Vagina (tissue), 2 donors: ENCODE measurements around the gene AARS2.
"Not testable (repeated sequence)": the region's sequence is repeated elsewhere in the genome, so short reads cannot be mapped to it uniquely, and the experiment has no call there.

ENCODE experiments used
- CTCF ChIP-seq, 3 experiments: fragments of 450-650 bp in 2 of 3; fragments of 200-600 bp in 1 of 3; sonication (generic) in 1 of 3; IDR thresholded peaks; one replicate each; pipeline ENCODE4 v1.5.1; 2017 to 2019; ENCODE audit warnings: antibody characterized with exemption in 3 of 3, mild to moderate bottlenecking in 2 of 3, moderate library complexity in 2 of 3
- POLR2A ChIP-seq, 2 donors: fragments of 450-650 bp; IDR thresholded peaks; one replicate each; pipeline ENCODE4 v1.6.1; 2017; ENCODE audit warnings: antibody characterized with exemption in 2 of 2, mild to moderate bottlenecking in 2 of 2, moderate library complexity in 2 of 2

GRCh38 chr6:44328203-44328602 is 15.1 kb upstream of the AARS2 start:
- not testable (repeated sequence) for TF ChIP-seq CTCF, POLR2A (IDR thresholded peaks at IDR 0.05)
